HepG2 (cell line): Measurements from ENCODE around the gene ATP2A3.

ENCODE experiments used
- BRCA1 ChIP-seq: sonication (generic); formaldehyde crosslinking; IDR thresholded peaks from 2 replicates; pipeline ENCODE4 v1.4.0; 2020; ENCODE audit warnings: missing genetic modification reagents
- ETV6 ChIP-seq: sonication (generic); formaldehyde crosslinking; conservative IDR thresholded peaks from 2 replicates; pipeline ENCODE4 v1.4.0; 2020; ENCODE audit warnings: missing genetic modification reagents
- HBP1 ChIP-seq: IDR thresholded peaks from 2 replicates; pipeline ENCODE4 v1.6.1; 2016; ENCODE audit warnings: low read depth, control low read depth
- KDM1A ChIP-seq: IDR thresholded peaks from 2 replicates; pipeline ENCODE4 v1.6.1; 2016; ENCODE audit warnings: missing compliant biosample characterization
- MAX ChIP-seq: IDR thresholded peaks from 2 replicates; pipeline ENCODE4 v1.6.1; 2012; ENCODE audit warnings: inconsistent platforms
- TBP ChIP-seq: sonication (generic); formaldehyde crosslinking; IDR thresholded peaks from 2 replicates; pipeline ENCODE4 v1.5.0; 2020; ENCODE audit warnings: missing genetic modification reagents
- TCF12 ChIP-seq, 2 experiments: fragments of 450-650 bp in 1 of 2; sonication (generic) in 1 of 2; formaldehyde crosslinking in 1 of 2; IDR thresholded peaks; 2 replicates each; pipeline versions ENCODE4 v1.6.1 to v1.8.0; 2017 to 2022; ENCODE audit warnings: antibody characterized with exemption in 1 of 2, mild to moderate bottlenecking in 1 of 2, missing genetic modification reagents in 1 of 2, moderate library complexity in 1 of 2
- TFDP1 ChIP-seq: IDR thresholded peaks from 2 replicates; pipeline ENCODE4 v1.6.1; 2016; ENCODE audit warnings: missing compliant biosample characterization, missing genetic modification reagents, borderline replicate concordance
- YY1 ChIP-seq: IDR thresholded peaks from 2 replicates; pipeline ENCODE4 v1.6.1; 2011; ENCODE audit warnings: low read length, low read depth, moderate library complexity, mild to moderate bottlenecking; ENCODE audit not compliant: insufficient read depth, insufficient replicate concordance
- ZFX ChIP-seq: sonication (generic); formaldehyde crosslinking; IDR thresholded peaks from 2 replicates; pipeline ENCODE4 v1.4.0; 2020; ENCODE audit warnings: mild to moderate bottlenecking, low read depth, missing genetic modification reagents, moderate library complexity
- ZNF335 ChIP-seq: sonication (generic); formaldehyde crosslinking; IDR thresholded peaks from 2 replicates; pipeline ENCODE4 v1.4.0; 2020; ENCODE audit warnings: missing genetic modification reagents
- ZNF639 ChIP-seq: conservative IDR thresholded peaks from 2 replicates; pipeline ENCODE4 v1.6.1; 2018; ENCODE audit warnings: missing genetic modification reagents

- no peak for TF ChIP-seq TFDP1
- no peak for TF ChIP-seq BRCA1
- TF ChIP-seq ZFX = no peak
- TF ChIP-seq TCF12 (IDR thresholded peaks at IDR 0.05) = no peak
- no peak for TF ChIP-seq TCF12 (CRISPR knock-in tag; IDR thresholded peaks at IDR 0.05)
- no peak for TF ChIP-seq HBP1 (CRISPR knock-in tag)
- TF ChIP-seq KDM1A (CRISPR knock-in tag) = no peak
- TF ChIP-seq TBP = no peak
- no peak for TF ChIP-seq YY1
- TF ChIP-seq ETV6 (CRISPR knock-in tag) = no peak
- TF ChIP-seq ZNF335 (CRISPR knock-in tag) = no peak
- no peak for TF ChIP-seq MAX
- no peak for TF ChIP-seq ZNF639
Measured at GRCh38 chr17:3894911-3895343, 69.3 kb downstream of the ATP2A3 start.
